Adrenal gland (tissue), 5 donors: ENCODE measurements around the gene ZNG1A.
"Not testable (repeated sequence)": the region's sequence is repeated elsewhere in the genome, so short reads cannot be mapped to it uniquely, and the experiment has no call there.

Source experiments
- POLR2A ChIP-seq, 2 donors: fragments of 450-650 bp; IDR thresholded peaks; one replicate each; pipeline ENCODE4 v1.6.1; 2017; ENCODE audit warnings: antibody characterized with exemption in 2 of 2, mild to moderate bottlenecking in 2 of 2, moderate library complexity in 1 of 2
- TF ChIP-seq, protein P1 (sequence below), 6 experiments: fragments of 450-650 bp in 4 of 6; fragments of 200-600 bp in 2 of 6; sonication (generic) in 1 of 6; IDR thresholded peaks; 1 replicate in 5 of 6; 2 replicates in 1 of 6; pipeline versions ENCODE4 v1.5.1 to v1.8.0; 2016 to 2021; ENCODE audit warnings: antibody characterized with exemption in 6 of 6, mild to moderate bottlenecking in 2 of 6, moderate library complexity in 1 of 6
- donor health status: DM: no; HTN: no; CAD: no.

GRCh38 chr9:105991-106390, 72.9 kb downstream of the ZNG1A start:
- TF ChIP-seq, protein P1, sequence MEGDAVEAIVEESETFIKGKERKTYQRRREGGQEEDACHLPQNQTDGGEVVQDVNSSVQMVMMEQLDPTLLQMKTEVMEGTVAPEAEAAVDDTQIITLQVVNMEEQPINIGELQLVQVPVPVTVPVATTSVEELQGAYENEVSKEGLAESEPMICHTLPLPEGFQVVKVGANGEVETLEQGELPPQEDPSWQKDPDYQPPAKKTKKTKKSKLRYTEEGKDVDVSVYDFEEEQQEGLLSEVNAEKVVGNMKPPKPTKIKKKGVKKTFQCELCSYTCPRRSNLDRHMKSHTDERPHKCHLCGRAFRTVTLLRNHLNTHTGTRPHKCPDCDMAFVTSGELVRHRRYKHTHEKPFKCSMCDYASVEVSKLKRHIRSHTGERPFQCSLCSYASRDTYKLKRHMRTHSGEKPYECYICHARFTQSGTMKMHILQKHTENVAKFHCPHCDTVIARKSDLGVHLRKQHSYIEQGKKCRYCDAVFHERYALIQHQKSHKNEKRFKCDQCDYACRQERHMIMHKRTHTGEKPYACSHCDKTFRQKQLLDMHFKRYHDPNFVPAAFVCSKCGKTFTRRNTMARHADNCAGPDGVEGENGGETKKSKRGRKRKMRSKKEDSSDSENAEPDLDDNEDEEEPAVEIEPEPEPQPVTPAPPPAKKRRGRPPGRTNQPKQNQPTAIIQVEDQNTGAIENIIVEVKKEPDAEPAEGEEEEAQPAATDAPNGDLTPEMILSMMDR (IDR thresholded peaks at IDR 0.05): not testable (repeated sequence)
- TF ChIP-seq POLR2A (IDR thresholded peaks at IDR 0.05): not testable (repeated sequence)
